ENCODE results near the gene CAB39L. TPM values are rescaled to one million over a fixed set of nuclear protein-coding genes. Genes with fewer than 3 reads are reported as not detected.

The CAB39L gene
- total RNA-seq, 2 donors from 2014 or later = 24.9 to 39.3 TPM

DNA sequence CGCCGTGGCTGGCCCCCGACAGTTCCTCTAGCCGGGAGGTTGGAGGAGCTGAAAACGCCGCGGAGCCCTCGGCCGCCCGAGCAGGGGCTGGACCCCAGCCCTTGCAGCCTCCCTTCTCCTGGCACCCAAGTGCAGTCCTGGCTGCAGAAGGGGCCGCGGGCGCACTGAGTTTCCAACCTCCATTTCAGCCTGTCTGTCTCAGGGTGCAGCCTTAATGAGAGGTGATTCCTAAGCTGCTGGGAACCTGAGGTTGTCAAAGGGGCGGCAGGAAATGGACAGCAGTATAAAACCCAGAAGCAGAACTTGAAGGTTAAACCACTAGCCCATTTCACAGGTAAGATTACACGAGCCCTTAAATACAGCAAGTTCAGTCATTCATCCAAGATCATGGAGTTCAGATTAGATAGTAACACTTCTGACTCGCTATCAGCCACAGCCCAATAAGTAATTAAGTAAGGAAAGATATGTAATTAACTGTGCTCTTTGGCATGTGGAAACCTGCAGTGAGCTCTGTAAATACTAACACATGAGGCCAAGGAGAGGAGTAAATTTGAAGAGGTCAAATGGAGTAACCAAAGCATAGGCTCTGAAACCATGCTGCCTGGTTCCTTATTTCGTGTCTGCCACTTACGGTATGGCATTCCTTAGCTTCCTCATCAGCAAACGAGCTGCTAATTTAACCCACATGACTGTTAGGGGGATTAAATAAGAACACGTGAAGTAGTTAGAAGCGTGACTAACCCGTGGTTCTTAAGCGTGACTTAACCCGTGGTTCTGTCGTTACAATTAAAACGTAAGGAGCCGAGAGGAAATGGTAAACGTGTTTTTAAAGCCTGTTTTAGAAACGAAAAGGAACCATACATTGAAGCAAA, 896 bp upstream of the CAB39L start:
- intact Hi-C loops (cut with DNase I) = no loop called here
- no peak for DNase-seq (ENCODE audit: low spot score)

DNA sequence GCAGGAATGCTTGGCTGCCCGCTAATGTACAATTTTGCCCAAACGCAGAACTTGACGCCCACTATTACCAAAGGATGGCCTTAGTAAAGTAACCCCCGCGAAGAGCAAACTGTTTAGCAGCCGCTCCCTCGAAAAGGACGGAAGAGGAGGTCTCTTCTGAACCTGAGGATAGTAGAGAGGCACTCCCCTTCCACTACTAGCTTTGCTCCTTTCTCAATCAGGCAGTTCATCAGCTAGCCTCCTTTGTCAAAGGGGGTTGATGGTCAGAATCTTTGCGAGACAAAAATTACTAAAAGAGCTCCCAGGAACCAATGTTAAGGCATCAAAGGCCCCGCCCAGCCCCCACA, 534 bp downstream of the CAB39L start:
- DNase-seq (ENCODE audit: low spot score) = no peak
- intact Hi-C loops (cut with DNase I) = no loop called here

DNA sequence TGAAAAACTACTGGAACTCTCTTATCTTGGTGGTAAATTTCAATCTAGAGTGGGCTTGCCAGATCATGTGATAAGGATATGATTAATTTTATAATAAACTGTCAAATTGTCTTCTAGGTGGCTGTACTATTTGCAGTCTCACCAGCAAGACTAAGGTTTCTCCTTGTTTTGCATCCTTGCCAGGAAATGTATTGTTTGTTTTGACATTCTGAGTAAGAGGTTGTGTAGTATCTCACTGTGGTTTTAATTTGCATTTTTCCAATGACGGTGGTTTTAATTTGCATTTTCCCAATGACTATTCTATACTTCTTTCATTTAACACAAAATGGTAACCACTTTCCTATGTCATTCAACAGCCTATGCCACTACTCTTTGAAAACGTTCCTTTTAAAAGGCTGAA, 2.0 kb downstream of the CAB39L start:
- intact Hi-C loops (cut with DNase I) = no loop called here
- no peak for DNase-seq (ENCODE audit: low spot score)

DNA sequence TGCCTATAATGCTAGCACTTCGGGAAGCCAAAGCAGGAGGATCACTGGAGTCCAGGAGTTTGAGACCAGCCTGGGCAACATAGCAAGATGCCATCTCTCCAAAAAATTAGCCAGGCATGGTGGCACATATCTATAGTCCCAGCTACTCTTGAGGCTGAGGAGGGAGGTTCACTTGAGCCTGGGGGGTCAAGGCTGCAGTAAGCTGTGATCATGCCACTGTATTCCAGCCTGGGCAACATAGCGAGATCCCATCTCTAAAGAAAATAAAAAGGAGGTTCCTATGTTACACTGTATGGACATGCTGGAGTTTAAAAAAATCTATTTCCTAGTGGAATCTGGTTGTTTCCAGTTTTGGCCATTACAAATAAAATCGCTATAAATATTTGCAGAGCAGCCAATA, 2.6 kb downstream of the CAB39L start:
- intact Hi-C loops (cut with DNase I) = no loop called here
- no peak for DNase-seq (ENCODE audit: low spot score)

DNA sequence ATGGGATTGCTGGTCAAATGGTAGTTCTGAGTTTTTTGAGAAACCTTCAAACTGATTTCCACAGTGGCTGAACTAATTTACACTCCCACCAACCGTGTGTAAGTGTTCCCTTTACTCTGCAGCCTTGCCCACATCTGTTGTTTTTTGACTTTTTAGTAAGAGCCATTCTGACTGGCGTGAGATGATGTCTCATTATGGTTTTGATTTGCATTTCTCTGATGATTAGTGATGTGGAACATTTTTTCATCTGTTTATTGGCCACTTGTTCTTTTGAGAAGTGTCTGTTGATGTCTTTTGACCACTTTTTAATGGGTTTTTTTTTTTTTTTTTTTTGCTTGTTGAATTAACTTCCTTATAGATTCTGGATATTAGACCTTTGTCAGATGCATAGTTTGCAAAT, 4.3 kb downstream of the CAB39L start:
- no peak for DNase-seq (ENCODE audit: low spot score)
- intact Hi-C loops (cut with DNase I) = no loop called here

DNA sequence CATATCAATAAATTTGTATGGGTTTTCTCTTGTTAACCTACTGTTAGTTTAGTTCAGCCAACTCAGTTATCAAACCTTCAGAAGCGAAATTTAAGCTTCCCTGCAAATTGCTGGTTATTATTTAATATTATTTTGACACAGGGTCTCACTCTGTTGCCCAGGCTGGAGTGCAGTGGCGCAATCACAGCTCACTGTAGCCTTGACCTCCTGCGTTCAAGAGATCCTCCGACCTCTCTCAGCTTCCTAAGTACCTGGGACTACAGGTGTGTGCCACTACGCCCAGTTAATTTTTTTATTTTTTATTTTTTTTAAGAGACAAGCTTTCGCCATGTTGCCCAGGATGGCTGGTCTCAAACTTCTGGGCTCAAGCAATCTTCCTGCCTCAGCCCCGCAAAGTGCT, 6.2 kb downstream of the CAB39L start:
- no peak for DNase-seq (ENCODE audit: low spot score)
- intact Hi-C loops (cut with DNase I) = loop anchor here (2.0 kb wide), 1 partner anchor 137 kb away; no protein-coding TSS in a partner anchor

DNA sequence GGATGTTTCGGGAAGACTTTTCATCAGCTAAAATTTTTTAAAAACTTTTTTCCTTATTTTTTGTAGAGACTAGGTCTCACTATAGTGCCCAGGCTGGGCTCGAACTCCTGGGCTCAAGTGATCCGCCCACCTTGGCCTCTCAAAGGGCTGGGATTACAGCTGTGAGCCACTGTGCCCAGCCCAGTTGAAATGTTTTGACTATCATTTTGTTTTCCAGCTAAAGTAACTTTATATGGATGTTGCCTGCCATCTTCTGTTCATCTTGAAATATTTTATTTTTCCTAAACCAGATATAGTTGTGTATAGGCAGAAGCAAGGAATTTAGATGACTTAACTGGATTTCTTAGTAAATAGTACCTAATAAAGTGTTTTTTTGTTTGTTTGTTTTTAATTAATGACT, 7.0 kb downstream of the CAB39L start:
- intact Hi-C loops (cut with DNase I) = loop anchor here (2.0 kb wide), 1 partner anchor 136 kb away; no protein-coding TSS in a partner anchor
- DNase-seq (ENCODE audit: low spot score) = peak; percentile 83

DNA sequence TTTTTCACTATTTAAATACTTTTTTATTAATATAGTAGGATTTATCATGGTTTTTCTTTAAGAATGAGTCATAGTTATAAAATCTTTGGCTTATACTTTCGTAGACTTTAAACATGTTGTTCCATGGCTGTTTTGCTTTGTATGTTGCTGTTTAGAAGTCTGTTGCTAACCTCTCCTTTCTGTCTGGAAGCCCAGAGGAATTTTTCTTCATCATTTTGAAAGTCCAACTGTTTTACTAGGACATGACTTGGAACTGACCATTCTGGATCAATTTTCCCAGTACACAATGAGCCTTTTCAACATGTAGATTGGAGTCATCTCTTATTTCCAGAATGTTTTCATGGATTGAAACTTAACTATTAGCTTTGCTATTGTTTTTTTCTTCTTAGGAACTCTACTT, 7.9 kb downstream of the CAB39L start:
- intact Hi-C loops (cut with DNase I) = loop anchor here (2.0 kb wide), 1 partner anchor 135 kb away; no protein-coding TSS in a partner anchor
- no peak for DNase-seq (ENCODE audit: low spot score)

DNA sequence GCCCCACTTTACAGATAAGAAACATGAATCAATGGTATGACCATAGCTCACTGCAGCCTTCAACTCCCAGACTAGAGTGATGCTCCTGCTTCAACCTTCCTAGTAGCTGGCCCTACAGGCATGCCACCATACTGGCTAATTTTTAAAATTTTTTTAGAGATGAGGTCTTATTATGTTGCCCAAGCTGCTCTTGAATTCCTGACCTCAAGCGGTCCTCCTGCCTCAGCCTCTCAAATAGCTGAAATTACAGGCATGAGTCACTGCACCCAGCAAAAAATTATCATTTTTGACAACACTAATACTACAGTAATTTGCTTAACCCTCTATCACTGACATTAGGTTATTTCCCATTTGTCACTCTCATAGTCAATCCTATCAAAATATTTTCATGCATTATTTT, 14.7 kb downstream of the CAB39L start:
- intact Hi-C loops (cut with DNase I) = no loop called here
- DNase-seq (ENCODE audit: low spot score) = no peak

DNA sequence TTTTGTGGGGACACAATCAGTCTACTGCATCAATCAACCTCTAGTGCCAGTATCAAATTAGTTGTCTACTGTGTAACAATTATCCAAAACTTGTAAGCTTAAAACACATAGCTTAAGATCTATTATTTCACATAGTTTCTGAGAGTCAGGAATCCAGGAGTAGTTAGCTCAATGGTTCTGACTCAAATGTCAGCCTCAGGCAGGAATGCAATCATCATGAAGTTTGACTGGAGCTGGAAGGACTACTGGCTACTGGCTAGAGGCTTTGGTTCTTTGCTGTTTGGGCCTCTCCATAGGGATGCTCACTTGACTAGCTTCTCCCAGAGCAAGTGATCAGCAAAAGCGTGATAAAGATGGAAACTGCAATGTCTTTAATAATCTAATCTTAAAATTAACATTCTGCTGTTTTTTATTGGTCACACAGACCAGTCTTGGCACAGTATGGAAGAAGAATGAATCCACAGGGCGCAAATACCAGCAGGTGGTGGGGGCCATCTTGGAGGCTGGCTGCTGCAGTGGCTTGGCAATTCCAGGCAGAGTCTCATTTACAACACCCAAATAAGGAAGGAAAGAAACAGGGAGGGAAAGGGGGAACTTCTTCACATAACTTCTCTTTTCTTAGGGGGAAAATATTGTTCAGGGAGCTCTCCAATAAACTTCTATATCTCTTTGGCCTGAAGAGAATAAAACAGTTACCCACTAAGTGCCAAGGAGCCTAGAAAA, 15.7 kb downstream of the CAB39L start:
- intact Hi-C loops (cut with DNase I) = no loop called here
- DNase-seq (ENCODE audit: low spot score) = no peak

DNA sequence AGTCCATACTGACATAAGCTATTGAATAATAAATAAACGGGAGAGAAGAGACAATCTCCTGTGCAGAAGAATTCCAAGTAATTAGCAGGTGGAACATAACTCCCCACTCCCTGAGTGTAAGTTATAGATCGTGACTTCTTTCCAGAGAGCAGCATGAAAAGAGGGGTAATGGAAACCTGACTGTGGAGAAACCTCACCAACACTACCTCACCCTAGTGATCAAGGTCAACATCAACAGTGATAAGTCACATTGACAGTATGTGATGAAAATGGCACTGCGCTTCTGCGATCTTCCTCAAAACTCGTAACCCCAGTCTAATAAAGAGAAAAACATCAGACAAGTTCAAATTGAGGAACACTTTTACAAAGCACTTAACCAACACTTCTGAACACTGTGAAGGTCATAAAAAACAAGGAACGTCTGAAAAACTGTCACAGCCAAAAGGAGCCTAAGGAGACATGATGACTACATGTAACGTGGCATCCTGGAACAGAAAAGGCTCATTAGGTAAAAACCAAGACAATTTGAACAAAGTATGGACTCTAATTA, 19.8 kb downstream of the CAB39L start:
- no peak for DNase-seq (ENCODE audit: low spot score)
- intact Hi-C loops (cut with DNase I) = no loop called here

DNA sequence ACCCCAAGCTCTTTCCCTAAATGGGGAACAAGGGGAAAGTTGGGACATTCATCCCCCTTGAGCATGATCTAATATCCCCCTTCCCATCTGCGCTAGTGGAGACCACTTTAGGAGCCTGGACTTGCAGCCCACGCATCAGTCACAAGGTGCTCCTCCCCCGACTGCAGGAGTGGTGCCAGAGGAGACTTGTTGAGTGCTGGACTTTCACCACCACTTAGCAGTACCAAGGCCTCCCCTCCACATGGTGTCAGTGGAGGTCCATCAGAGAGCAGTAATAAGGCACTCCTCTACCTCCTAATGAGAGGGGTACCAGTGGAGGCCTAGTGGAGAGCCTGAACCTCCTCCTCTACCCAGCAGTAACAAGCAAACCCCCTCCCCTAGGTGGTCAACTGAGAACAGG, 22.5 kb downstream of the CAB39L start:
- DNase-seq (ENCODE audit: low spot score) = no peak
- intact Hi-C loops (cut with DNase I) = no loop called here

DNA sequence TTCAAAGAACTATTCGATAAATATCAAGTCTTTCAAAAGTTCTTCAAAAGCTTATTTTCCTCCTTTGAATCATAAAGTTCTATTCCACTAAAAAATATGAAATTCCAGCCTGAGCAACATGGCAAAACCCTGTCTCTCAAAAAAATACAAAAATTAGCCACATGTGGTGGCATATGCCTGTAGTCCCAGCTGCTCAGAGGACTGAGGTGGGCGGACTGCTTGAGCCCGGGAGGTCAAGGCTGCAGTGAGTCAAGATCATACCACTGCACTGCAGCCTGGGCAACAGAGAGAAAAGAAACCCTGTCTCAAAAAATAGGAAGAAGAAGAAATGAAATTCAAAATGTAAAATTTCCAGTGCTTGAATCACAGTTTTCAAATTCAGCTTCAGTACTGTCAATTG, 24.6 kb downstream of the CAB39L start:
- intact Hi-C loops (cut with DNase I) = no loop called here
- no peak for DNase-seq (ENCODE audit: low spot score)

DNA sequence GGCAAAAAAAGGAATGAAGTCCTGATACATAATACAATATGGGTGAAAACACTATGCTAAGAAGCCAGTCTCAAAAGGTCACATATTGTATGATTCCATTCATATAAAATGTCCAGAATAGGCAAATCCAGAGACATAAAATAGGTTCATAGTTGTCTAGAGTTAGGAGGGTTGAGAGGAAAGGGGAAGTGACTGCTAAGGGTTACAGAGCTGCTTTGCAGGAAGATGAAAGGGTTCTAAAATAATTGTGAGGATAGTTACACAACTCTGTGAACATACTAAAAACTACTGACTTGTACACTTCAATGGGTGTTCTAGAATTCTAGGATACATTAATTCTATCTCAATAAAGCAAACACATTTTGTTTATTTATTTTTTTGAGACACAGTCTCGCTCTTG, 25.7 kb downstream of the CAB39L start:
- intact Hi-C loops (cut with DNase I) = no loop called here
- DNase-seq (ENCODE audit: low spot score) = no peak

DNA sequence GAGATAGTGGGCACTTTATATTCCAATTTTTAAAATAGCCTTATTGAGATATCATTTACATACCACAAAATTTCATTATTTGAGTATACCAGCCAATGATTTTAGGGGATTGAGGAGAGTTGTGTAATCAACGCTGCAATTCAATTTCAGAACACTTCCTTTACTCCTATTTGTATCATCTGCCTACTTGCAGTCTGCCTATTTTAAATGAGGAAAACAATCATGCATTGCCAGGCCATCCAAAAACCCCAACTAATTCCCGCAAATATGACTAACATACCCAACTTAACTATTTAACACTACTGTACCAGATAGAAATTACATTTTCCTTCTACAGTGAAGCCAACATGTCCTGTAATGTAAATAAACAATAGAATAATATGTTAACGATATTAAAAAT, 26.7 kb downstream of the CAB39L start:
- no peak for DNase-seq (ENCODE audit: low spot score)
- intact Hi-C loops (cut with DNase I) = no loop called here

DNA sequence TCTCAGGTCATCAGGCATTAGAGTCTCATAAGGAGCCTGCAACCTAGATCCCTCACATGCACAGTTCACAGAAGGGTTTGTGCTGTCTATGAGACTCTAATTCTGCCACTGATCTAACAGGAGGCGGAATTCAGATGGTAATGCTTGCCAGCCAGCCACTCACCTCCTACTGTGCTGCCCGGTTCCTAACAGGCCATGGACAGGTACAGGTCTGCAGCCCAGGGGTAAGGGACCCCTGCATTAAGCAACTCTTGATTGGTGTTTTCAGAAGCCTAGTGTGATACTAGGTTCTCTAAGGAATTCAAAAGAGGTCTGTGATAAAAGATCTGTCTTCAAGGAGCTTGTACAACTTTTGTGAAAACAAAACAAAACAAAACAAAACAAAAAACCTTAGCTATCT, 31.1 kb downstream of the CAB39L start:
- DNase-seq (ENCODE audit: low spot score) = no peak
- intact Hi-C loops (cut with DNase I) = no loop called here

DNA sequence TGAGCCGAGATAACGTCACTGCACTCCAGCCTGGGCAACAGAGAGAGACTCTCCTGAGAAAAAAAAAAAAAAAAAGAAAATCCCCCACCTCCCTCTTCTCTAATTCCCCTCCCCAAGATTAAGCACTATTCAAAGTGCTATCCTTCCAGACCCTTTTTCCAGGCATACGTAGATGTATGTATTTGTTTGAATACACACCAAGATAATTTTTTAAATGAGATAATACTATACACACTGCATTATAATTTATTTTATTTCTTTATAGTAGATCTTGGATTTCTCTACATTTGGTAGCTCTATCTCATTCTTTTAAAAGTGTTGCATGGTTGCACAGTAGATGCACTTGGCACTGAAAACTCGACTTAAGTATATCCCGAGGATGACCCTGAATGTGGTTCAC, 32.5 kb downstream of the CAB39L start:
- intact Hi-C loops (cut with DNase I) = no loop called here
- DNase-seq (ENCODE audit: low spot score) = no peak

DNA sequence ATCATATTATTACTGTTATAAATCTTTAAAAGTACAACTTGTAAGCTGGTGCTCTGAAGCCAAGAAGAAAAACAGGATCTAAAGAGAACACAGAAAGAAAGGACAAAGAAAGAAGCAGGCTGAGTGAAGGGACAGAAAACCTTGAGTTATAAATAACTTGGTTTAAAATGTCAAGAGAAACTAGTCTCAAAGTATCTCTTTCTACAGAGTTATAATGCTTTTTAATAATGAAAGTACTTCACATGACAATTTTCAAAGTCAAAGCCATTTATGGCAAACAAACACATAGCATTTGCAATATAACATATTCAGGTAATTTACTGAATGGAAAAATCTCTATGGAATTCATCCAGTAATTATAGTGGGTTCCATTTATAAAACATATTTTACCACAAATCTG, 33.4 kb downstream of the CAB39L start:
- intact Hi-C loops (cut with DNase I) = no loop called here
- no peak for DNase-seq (ENCODE audit: low spot score)

DNA sequence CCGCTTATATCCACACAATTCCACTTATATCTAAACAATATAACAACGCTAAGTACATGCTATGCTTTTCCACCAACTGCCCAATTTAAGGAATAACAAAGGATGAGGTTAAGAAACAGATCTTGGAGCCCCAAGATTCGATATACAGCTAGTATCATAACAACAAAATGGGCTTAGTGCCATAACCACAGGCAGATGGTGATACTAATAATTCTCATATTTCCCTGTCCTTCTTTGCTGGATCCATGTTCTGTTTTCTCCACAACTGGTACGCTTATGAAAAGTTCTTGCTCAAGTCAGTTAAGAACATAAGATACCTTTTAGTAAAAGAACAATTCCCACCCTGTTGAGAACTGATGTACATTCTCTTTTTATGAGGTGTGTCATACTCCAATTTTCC, 33.9 kb downstream of the CAB39L start:
- DNase-seq (ENCODE audit: low spot score) = no peak
- intact Hi-C loops (cut with DNase I) = no loop called here

DNA sequence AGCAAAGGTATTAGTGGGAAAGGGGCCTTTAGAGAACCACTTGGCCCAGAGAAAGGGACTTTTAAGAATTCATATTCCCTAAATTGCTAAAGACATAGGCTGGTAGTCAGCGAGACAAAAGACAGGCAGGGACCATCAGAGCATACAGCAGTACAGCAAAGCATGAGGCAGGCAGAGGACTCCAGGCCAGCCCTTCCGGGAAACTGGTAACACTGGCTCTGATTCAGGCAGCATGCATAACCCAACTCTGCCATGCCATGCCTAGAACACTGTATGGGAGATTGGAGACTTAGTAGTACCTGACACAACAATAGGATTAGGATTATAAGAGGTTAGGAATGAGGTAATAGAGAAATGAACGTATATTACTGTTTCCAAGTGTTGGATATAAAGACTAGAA, 34.9 kb downstream of the CAB39L start:
- intact Hi-C loops (cut with DNase I) = no loop called here
- DNase-seq (ENCODE audit: low spot score) = no peak

DNA sequence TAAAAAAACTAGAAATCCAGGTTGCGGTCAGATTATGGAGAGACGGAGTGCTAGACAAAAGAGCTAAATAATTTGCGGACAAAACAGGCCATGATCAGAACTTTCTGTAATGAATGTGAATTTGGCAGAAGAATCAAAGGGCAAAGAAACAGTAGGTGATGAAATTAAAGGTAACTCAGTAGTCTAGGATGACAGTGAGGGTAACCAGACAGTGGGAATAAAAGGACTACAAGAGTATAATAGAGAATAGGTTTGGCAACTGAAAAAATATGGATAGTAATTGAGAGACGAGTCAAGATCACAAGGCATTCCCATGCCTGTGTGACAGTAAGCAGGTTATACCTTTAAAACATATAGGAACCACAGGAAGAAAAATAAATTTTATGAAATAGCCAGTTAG, 35.9 kb downstream of the CAB39L start:
- DNase-seq (ENCODE audit: low spot score) = no peak
- intact Hi-C loops (cut with DNase I) = no loop called here
